Stimulated activated CD8-positive, alpha-beta memory T cell treated with anti-CD3 and anti-CD28 coated beads, Interleukin-2, amount 100 ng/mL, for 48 hours (primary cell): ENCODE results near the gene RAB31.
A peak's percentile ranks its signal among the peaks of the same experiment; 100 is the strongest.
"Not testable (repeated sequence)": the region's sequence is repeated elsewhere in the genome, so short reads cannot be mapped to it uniquely, and the experiment has no call there.

Experiments
- DNase-seq, 2 donors: peaks; one replicate each; pipeline ENCODE4 v3.0.0-alpha.2; 2020; ENCODE audit warnings: low read depth in 2 of 2

RAB31 gene

GRCh38 chr18:9708057-9708433, at the start of gene RAB31:
Gene RAB31, plus strand, starts transcription at chr18:9708301. Its CDS starts 105 bp downstream, at chr18:9708406.
- peak in 1 of 2 donors; percentile 16 for DNase-seq

GRCh38 chr18:9659499-9660375, 48.4 kb upstream of the RAB31 start:
- no peak for DNase-seq

- DNase-seq: no peak
These were observed 46.5 kb upstream of the RAB31 start for GRCh38 chr18:9661564-9661963.

- DNase-seq: no peak
These were observed 44.7 kb upstream of the RAB31 start for GRCh38 chr18:9663377-9663776.

- no peak for DNase-seq
These were observed 42.8 kb upstream of the RAB31 start for GRCh38 chr18:9665314-9665713.

GRCh38 chr18:9666548-9666947, 41.6 kb upstream of the RAB31 start:
- DNase-seq: no peak

- DNase-seq: no peak
These were observed 39.1 kb upstream of the RAB31 start for GRCh38 chr18:9669016-9669415.

GRCh38 chr18:9671214-9671613, 36.9 kb upstream of the RAB31 start:
- no peak for DNase-seq

GRCh38 chr18:9673296-9674251, 34.5 kb upstream of the RAB31 start:
- peak in 1 of 2 donors; percentile 1 for DNase-seq

- not testable (repeated sequence) for DNase-seq
These were observed 29.9 kb upstream of the RAB31 start for GRCh38 chr18:9678216-9678615.

GRCh38 chr18:9679125-9679524, 29.0 kb upstream of the RAB31 start:
- no peak for DNase-seq

GRCh38 chr18:9681217-9681616, 26.9 kb upstream of the RAB31 start:
- no peak for DNase-seq

- DNase-seq: no peak
These were observed 25.5 kb upstream of the RAB31 start for GRCh38 chr18:9682572-9682971.

- no peak for DNase-seq
These were observed 24.4 kb upstream of the RAB31 start for GRCh38 chr18:9683418-9684396.

- DNase-seq: no peak
These were observed 23.1 kb upstream of the RAB31 start for GRCh38 chr18:9684881-9685614.

GRCh38 chr18:9685615-9685890, 22.5 kb upstream of the RAB31 start:
- DNase-seq: no peak

- no peak for DNase-seq
These were observed 19.9 kb upstream of the RAB31 start for GRCh38 chr18:9688036-9688741.

- DNase-seq: no peak
These were observed 18.8 kb upstream of the RAB31 start for GRCh38 chr18:9689253-9689652.

- DNase-seq: no peak
These were observed 17.5 kb upstream of the RAB31 start for GRCh38 chr18:9690418-9691188.
